Left ventricle myocardium inferior (tissue), 1 donor: ENCODE data around the gene EPB42. TPM values are rescaled to one million over a fixed set of nuclear protein-coding genes. Genes with fewer than 3 reads are reported as not detected.

ENCODE experiments used
- DNase-seq: peaks from one replicate; pipeline ENCODE4 v3.0.0-alpha.2; 2020
- H3K27ac ChIP-seq: fragments of 200-600 bp; replicated peaks from 2 replicates; pipeline ENCODE4 v1.8.0; 2021
- H3K27me3 ChIP-seq: fragments of 200-600 bp; 2 replicates; pipeline ENCODE4 v1.8.0; 2021; ENCODE audit warnings: low read depth
- H3K36me3 ChIP-seq: fragments of 200-600 bp; 2 replicates; pipeline ENCODE4 v1.8.0; 2021
- H3K4me1 ChIP-seq: fragments of 200-600 bp; 2 replicates; pipeline ENCODE4 v1.8.0; 2021
- H3K4me3 ChIP-seq: fragments of 200-600 bp; 2 replicates; pipeline ENCODE4 v1.8.0; 2021; ENCODE audit warnings: mild to moderate bottlenecking, moderate library complexity
- H3K9me3 ChIP-seq: fragments of 200-600 bp; replicated peaks from 2 replicates; pipeline ENCODE4 v1.8.0; 2021
- intact Hi-C: fragments of 100-400 bp; cut with micrococcal nuclease; formaldehyde crosslinking; loops from one replicate; pipeline ENCODE4 v1.11.0; 2022
- total RNA-seq: library from RNA; stranded (reverse); fragmentation: NEBNext Ultra II Directional; extraction: Animal tissue kit (Norgen Biotek cat#: 25700); gene quantifications from one replicate; pipeline ENCODE4 v1.2.1, GENCODE V29; 2021
- TF ChIP-seq, protein P1 (sequence below): fragments of 200-600 bp; IDR thresholded peaks from 2 replicates; pipeline ENCODE4 v1.8.0; 2021; ENCODE audit warnings: antibody characterized with exemption, mild to moderate bottlenecking, borderline replicate concordance
- donor health status: DM: no; HTN: yes; CAD: no; lungs with severe emphysema.

The EPB42 gene
- total RNA-seq, 1 donor from 2014 or later: not detected

DNA sequence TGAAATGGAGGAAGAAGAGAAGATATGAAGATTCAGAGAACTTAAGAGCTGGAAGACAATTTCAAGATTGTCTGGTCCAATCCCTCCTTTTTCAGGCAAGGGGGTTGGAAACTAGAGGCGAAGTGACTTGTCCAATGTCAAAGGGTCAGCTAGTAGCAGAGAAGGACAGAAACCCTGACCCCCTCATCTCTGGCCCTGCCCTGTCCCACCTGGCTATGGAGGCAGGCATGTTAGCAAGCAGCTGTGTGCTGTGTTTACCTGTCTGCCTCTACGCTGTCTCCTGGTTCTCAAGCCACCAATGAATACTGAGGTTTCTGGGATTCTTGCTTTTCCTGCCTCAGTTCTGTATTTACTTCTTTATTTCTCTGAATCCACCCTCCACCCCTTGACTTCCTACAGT, 45.6 kb upstream of the EPB42 start:
- H3K4me3 ChIP-seq: no peak overlapping the region
- no peaks in the 10 kb centered on the region for H3K36me3 ChIP-seq
- peaks cover 32% of the 10 kb centered on the region for H3K27me3 ChIP-seq
- peaks cover under 1% of the 10 kb centered on the region for H3K9me3 ChIP-seq
- DNase-seq: no peak
- no peaks in the 10 kb centered on the region for H3K4me1 ChIP-seq
- TF ChIP-seq, protein P1, sequence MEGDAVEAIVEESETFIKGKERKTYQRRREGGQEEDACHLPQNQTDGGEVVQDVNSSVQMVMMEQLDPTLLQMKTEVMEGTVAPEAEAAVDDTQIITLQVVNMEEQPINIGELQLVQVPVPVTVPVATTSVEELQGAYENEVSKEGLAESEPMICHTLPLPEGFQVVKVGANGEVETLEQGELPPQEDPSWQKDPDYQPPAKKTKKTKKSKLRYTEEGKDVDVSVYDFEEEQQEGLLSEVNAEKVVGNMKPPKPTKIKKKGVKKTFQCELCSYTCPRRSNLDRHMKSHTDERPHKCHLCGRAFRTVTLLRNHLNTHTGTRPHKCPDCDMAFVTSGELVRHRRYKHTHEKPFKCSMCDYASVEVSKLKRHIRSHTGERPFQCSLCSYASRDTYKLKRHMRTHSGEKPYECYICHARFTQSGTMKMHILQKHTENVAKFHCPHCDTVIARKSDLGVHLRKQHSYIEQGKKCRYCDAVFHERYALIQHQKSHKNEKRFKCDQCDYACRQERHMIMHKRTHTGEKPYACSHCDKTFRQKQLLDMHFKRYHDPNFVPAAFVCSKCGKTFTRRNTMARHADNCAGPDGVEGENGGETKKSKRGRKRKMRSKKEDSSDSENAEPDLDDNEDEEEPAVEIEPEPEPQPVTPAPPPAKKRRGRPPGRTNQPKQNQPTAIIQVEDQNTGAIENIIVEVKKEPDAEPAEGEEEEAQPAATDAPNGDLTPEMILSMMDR: no peak
- intact Hi-C loops: no loop called here
- no peak overlapping the region for H3K27ac ChIP-seq

DNA sequence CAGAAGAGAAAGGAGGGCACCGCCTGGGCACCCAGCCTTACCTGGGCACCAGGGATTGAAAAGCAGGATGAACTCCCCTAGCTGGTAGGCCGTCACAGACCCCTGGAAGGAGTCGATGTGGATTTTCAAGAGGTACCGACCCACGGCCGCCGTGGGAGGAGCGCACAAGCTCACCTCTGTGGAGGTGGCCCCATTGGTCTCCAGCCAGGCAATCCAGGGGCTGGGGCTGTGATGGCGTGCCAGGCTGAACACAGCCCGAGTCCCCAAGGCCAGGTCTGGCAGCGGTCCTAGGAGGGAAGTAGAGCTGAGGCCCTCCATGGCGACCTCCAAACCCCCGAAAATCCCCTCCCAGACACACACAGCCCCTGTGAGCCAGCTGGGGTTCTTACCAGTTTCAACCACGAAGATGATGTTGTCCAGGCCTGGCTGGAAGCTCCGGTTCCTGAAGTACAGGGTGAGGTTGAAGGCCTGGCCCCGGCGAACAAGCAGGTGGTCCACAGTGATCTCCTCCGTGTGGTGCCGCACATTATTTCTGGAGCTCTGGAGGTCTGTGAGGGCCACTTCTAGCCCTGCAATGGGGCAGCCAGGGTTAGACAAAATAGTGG, 39.3 kb upstream of the EPB42 start:
- H3K4me1 ChIP-seq: no peaks in the 10 kb centered on the region
- H3K4me3 ChIP-seq: no peak overlapping the region
- no peaks in the 10 kb centered on the region for H3K9me3 ChIP-seq
- H3K27ac ChIP-seq: no peak overlapping the region
- H3K27me3 ChIP-seq: peaks cover 8% of the 10 kb centered on the region
- no peaks in the 10 kb centered on the region for H3K36me3 ChIP-seq
- no peak for DNase-seq
- TF ChIP-seq, protein P1: no peak
- intact Hi-C loops: no loop called here

DNA sequence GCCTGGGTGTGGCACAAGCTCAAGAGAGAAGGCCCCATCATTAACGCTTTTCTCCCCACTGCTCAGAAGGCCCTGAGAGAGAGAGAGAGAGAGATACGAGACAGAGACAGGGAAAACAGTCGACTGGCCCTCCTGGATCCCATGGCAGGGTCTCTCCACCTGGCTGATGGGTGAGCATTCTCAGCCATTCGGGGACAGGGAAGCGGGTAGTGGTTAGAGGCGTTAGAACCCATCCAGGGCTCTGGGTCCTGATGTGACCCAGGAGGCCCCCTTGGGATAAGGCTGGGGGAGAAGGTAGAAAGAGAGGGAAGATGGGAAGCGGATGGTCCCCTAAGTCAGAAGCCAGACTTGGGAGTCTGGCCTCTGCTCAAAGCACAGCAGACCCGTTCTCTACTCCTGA, 38.0 kb upstream of the EPB42 start:
- H3K4me1 ChIP-seq: no peaks in the 10 kb centered on the region
- H3K4me3 ChIP-seq: no peak overlapping the region
- intact Hi-C loops: no loop called here
- no peaks in the 10 kb centered on the region for H3K27me3 ChIP-seq
- no peaks in the 10 kb centered on the region for H3K9me3 ChIP-seq
- TF ChIP-seq, protein P1: no peak
- H3K27ac ChIP-seq: no peak overlapping the region
- no peaks in the 10 kb centered on the region for H3K36me3 ChIP-seq
- no peak for DNase-seq

DNA sequence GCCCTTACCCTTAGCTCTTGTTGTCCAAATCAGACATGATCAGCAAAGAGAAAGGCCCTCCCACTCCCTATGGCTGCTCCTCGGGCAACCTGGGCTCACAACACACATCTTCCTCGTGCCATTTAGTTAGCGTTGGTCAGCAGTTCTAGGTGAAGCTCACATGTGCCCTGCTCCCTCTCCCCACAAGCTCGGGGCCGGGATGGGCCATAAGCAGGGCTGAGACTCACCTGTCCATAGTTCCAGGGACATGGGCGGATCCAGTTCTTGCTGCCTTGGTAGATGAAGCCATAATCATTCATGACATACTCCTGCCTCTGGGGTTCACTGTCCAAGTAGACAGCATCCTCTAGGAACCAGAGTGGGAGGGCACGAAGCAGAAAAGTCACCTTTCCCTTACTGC, 35.5 kb upstream of the EPB42 start:
- intact Hi-C loops: no loop called here
- Histone ChIP-seq H3K27me3 (no peaks in the 10 kb centered on the region), H3K9me3 (no peaks in the 10 kb centered on the region), H3K4me1 (no peaks in the 10 kb centered on the region), H3K4me3 (no peak overlapping the region), H3K36me3 (no peaks in the 10 kb centered on the region), H3K27ac (no peak overlapping the region)
- TF ChIP-seq, protein P1: no peak
- no peak for DNase-seq

DNA sequence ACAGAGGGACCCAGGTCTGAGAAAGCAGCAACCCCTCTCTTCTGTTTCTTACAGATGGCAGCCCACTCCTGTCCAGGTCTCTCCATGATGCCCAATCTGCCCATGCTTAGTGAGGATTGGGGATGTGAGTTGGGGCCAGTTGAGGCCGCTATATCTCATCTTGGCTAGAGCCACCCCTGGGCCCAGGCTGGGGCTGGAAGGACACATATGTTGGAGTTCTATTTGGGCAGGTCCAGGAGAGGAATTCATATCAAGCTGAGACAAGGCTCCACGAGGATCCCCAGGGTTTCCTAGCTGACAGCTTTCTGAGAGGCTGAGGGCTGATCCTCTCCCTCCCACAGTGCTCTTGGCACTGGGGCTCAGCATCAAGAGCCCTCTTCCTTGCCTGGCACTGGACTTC, 34.6 kb upstream of the EPB42 start:
- Histone ChIP-seq H3K9me3 (no peaks in the 10 kb centered on the region), H3K4me3 (no peak overlapping the region), H3K4me1 (no peaks in the 10 kb centered on the region), H3K27ac (no peak overlapping the region), H3K27me3 (no peaks in the 10 kb centered on the region), H3K36me3 (no peaks in the 10 kb centered on the region)
- intact Hi-C loops: no loop called here
- no peak for DNase-seq
- TF ChIP-seq, protein P1: no peak
